Stimulated activated CD8-positive, alpha-beta memory T cell treated with anti-CD3 and anti-CD28 coated beads, Interleukin-4, amount 100 ng/mL, for 1 hour (primary cell): ENCODE measurements around the gene ROR1.

ENCODE experiments used
- DNase-seq, 2 donors: peaks; one replicate each; pipeline ENCODE4 v3.0.0-alpha.2; 2020; ENCODE audit warnings: low read depth in 2 of 2, low spot score in 1 of 2

The ROR1 gene

DNA sequence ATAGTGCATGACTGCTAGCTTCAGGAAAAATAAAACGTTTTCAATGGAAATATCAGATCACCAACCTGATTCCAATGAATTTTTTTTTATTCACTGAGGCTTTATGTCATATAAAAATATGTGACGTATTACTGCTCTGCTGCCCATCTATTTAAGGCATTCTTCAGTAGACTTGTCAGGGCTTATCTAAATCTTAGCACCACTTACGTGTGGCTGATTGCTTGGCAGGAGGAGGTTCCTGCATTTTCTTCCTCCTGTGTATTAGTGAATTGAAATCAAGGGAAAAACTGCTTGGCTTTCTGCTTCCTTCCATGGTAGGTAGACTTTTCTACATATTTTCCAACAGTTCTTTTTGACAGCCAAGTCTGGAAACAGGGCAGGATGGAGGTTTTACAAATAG is 80.3 kb downstream of the ROR1 start:
- DNase-seq, result no peak

GRCh38 chr1:63855942-63856341 is 82.1 kb downstream of the ROR1 start:
- DNase-seq, result no peak

- DNase-seq, result no peak
These were observed 83.1 kb downstream of the ROR1 start for GRCh38 chr1:63856924-63857323.

GRCh38 chr1:63857478-63857877 is 83.7 kb downstream of the ROR1 start:
- no peak for DNase-seq

DNA sequence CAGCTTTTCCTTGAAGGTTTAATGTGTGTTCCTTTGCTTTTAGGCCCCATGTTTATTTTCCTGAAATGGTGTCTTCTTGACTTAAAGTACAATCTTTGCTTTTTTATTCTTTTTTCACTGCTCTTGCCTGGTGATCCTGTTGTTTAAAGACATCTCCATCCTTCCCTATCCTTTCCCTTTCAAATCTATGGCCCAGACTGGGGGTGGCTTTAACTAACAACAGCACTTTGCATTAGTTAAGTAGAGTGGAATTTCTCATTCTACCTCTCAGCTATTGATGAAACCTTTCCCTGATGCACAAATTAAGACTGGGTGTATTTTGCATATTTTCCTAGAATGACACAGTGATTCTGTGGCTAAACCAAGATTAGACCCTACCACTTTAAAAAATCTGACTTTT is 84.3 kb downstream of the ROR1 start:
- no peak for DNase-seq

GRCh38 chr1:63859480-63860275 is 85.9 kb downstream of the ROR1 start:
- DNase-seq, result no peak

DNA sequence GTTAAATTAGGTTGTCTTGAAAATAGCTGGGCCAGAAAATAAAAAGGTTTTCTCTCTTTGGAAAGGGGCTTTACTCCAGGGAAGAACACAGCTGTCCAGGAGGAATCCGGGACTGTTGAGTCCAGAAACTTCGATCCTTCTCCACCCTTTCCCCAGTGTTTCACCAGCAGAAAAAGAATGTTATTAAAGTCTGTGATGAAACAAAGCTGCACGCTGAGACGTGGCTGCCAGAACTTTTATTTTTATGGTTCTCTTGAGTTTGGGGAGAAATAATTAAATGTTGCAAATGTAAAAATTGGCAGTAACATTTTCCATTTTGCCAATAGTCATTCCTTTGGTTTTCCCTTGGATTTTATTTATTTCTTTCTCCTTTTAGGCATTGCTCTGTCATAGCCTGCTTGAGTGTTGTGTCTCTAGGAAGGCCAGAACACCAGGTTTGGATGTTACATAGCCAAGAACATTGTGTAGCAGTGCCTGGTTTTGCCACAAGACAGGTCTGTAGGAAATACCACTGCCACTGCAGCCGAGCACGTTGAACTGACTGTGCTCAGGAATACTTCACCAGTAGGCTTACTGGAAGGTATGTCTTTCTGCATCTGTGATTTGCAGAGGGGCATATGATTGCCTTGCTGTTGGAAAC is 87.4 kb downstream of the ROR1 start:
- no peak for DNase-seq

GRCh38 chr1:63863145-63863544 is 89.3 kb downstream of the ROR1 start:
- no peak for DNase-seq

GRCh38 chr1:63864224-63864641 is 90.4 kb downstream of the ROR1 start:
- DNase-seq, result no peak

- DNase-seq, result no peak
These were observed 91.7 kb downstream of the ROR1 start for GRCh38 chr1:63865561-63865960.

DNA sequence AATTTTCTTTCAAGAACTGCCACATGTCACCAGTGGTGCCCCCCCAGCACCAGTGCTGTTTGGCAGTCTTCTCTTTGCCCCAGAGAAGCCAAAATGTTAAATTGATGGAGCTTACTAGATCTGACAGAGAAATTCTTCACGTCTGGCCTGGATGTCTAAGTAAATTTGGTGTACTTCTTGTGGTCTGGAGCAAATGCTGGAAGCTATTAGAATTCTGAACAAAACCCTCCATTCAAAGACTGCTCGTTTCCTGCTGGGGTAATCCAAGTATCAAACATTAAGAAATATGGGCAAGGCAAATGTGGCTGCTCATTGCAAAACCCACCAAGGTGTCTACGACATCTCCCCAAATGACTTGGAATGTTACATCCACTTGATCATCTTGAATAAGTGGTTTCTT is 92.3 kb downstream of the ROR1 start:
- DNase-seq, result no peak

- DNase-seq, result no peak
These were observed 93.8 kb downstream of the ROR1 start for GRCh38 chr1:63867429-63868176.

DNA sequence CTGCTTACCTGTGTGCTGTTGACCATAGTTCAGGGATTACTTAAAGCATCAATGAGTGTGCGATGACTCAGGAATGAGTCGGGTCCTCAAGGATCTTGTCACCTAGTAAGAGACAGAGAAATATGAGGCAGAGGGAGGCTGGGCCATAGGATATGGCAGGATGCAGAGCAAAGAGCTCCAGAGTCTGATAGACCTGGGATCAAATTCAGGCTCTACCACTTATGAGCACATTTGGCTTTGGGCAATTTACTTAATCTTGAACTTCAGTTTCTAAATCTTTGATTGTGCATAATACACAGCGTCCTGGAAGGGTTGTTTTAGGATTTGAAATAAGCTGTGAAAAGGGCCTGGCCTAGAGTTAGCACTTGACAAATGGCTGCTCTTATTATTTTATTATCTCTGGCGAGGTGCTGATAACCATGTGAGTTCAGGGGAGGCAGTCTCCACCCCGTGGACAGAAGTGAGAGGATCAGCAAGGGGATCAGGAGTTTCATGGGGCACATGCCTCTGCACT is 94.5 kb downstream of the ROR1 start:
- DNase-seq, result no peak

DNA sequence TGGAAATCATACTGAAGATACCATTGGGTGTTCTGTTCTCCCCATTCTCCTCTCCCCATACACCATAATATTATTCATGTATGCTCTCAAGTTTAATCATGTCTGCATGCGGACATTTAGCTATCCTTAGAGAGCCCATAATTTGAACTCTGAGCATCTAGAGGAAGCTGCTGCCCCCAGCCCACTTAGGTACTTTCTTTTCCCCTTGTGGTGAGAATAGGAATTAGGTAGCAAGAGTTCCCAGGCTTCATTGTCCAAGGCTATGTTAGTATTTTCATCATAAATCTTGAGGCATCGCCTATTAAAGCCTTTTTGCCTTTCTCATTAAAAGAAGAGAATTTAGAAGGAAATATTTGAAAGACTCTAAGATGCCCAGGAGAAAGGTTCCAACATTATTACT is 96.3 kb downstream of the ROR1 start:
- DNase-seq, result no peak

DNA sequence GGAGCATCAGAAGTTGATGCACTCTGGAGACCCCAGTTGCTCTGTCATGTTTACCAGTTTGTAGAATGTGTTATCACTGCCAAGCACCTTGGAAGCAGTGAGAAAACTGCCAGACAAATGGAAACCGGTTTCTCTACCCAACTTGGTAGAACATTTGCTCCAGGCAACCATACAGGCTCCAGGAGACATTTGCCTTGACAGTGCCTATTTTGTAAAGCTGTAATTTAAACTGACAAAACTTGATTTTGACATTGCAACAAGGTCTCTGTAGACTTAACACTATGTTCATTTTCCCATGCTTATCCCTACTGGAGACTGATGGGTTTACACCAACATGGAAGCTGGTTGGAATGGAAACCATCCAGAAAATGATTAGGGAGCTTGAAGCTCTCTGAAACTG is 97.6 kb downstream of the ROR1 start:
- DNase-seq, result no peak

GRCh38 chr1:63873751-63874150 is 99.9 kb downstream of the ROR1 start:
- DNase-seq, result no peak

DNA sequence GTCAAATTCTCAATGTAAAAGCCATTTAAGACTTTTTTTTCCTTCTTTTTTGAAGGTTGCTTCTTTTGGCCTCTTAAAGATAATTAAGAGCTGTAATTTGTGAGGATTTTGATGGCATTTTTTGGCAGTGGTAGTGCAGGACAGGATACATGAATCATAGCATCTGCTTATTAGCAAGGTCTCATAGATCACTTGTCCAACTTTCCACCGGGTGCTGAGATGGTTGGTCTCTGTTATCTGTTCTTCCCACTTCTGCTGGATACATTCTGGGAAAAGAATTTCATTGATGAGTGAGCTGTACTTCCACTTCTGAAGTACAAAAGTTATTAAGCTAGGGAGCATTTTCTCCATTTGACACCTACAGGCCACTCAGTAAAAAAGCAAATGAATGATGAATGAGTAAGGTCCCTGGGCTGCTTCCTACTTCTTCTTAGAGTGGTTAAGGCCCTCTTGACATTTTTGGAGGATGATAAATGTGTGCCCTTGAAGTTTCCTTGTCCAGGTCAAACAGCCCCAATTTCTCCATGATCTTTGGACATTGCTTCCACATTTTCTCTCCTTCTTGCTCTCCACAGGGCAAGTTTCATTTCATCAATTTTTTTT is 100.6 kb downstream of the ROR1 start:
- DNase-seq, result no peak

DNA sequence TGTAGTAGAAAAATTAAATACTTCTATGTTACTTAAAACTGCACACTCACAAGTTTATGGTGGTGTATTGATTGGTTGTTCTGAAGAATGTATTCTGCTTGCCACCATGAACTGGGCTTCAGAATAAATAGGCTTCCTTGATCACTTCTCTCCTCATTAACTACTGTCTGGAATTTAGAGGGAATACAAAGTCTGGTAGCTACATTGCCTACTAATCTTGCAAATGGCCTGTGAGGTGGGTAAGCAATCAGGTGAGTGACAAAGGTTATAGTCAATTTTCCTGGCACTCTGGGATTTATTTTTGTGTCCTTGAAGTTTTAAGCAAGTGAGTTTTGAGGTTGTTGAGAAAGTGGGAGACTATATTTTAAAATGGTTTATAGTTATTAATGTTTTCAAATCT is 101.8 kb downstream of the ROR1 start:
- no peak for DNase-seq

DNA sequence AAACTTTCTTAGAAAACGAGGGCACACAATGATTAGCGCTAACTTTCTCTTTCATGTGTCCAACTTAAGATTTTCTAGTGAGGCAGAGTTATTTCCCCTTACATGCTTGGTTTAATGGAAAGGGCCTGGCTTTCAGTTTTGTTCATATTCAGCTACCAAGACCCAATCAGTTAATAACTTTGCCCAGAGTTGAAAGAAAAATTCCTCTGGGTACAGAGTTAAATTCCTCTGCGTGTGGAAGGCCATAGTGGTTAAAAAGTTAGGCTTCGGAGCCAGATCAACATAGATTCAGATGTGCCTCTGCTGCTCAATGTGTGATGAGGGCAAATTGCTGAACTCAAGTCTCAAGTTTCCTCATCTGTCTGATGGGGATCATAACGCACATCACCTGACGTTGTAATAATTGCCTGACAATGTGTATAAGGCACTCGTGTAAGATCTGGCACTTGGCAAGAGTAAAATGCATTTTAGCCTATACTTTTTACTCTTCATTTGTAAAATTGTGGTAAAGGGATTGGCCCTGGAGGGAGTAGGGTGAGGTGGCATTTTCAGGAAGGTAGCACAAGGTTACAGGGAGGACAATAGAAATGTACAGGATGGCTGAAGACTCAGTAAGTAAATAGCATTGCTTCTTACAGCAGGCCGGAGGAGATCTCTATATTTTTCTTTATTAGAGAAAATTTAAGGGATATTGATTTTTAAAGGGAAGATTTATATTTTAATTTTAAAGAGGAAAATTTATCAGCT is 103.4 kb downstream of the ROR1 start:
- DNase-seq, result no peak

- no peak for DNase-seq
These were observed 104.0 kb downstream of the ROR1 start for GRCh38 chr1:63877816-63878215.

DNA sequence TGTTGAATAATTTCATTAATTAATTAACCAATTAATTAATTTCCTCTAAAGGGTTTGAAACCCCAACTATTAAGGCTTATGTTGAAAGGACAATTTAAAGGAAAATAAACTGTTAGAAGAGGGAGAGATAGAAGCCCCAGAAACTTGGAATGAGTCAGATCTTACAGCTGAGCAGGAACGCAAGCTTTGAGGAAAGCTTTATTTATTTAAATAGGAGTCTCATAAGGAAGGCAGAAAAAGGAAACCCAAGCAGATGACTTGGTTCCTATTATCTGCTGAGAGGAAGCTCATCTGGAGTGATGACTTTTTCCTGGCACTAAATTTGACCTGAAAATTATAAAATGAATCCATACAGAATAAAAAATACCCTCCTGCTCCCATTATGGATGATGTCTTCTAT is 105.1 kb downstream of the ROR1 start:
- no peak for DNase-seq
